Sigmoid colon (tissue), 7 donors: ENCODE measurements around the gene E2F2. TPM values are rescaled to one million over a fixed set of nuclear protein-coding genes. Genes with fewer than 3 reads are reported as not detected.

ENCODE experiments used
- DNase-seq: peaks from one replicate; pipeline ENCODE4 v3.0.0-alpha.2; 2019
- H3K27ac ChIP-seq, 4 donors: fragments of 200-600 bp; sonication (generic); one replicate each; pipeline ENCODE4 v1.5.1; 2016 to 2019; ENCODE audit warnings: mild to moderate bottlenecking in 1 of 4
- H3K27me3 ChIP-seq, 3 donors: fragments of 200-600 bp; sonication (generic); one replicate each; pipeline ENCODE4 v1.5.1; 2019; ENCODE audit warnings: mild to moderate bottlenecking in 1 of 3
- H3K36me3 ChIP-seq, 4 donors: fragments of 200-600 bp; sonication (generic); one replicate each; pipeline ENCODE4 v1.5.1; 2016 to 2019
- H3K4me1 ChIP-seq, 4 donors: fragments of 200-600 bp; sonication (generic); one replicate each; pipeline ENCODE4 v1.5.1; 2017 to 2019
- H3K4me3 ChIP-seq, 4 donors: fragments of 200-600 bp; sonication (generic); one replicate each; pipeline ENCODE4 v1.5.1; 2017 to 2019; ENCODE audit warnings: mild to moderate bottlenecking in 2 of 4, moderate library complexity in 1 of 4
- H3K9me3 ChIP-seq, 4 donors: fragments of 200-600 bp in 3 of 4; sonication (generic) in 3 of 4; one replicate each; pipeline versions ENCODE4 v1.5.1 to v1.6.1; 2013 to 2019
- CTCF ChIP-seq, 4 experiments: fragments of 450-650 bp in 3 of 4; fragments of 200-600 bp in 1 of 4; IDR thresholded peaks; one replicate each; pipeline ENCODE4 v1.5.1; 2016 to 2019; ENCODE audit warnings: antibody characterized with exemption in 4 of 4, mild to moderate bottlenecking in 3 of 4, moderate library complexity in 2 of 4
- EP300 ChIP-seq, 4 donors: sonication (generic); formaldehyde crosslinking; IDR thresholded peaks; one replicate each; pipeline ENCODE4 v1.6.1; 2017; ENCODE audit warnings: antibody characterized with exemption in 4 of 4
- POLR2A ChIP-seq, 2 donors: fragments of 450-650 bp; IDR thresholded peaks; one replicate each; pipeline ENCODE4 v1.6.1; 2016; ENCODE audit warnings: antibody characterized with exemption in 2 of 2, mild to moderate bottlenecking in 2 of 2, moderate library complexity in 2 of 2
- POLR2AphosphoS5 ChIP-seq, 4 donors: sonication (generic); formaldehyde crosslinking; IDR thresholded peaks; one replicate each; pipeline ENCODE4 v1.6.1; 2017; ENCODE audit warnings: antibody characterized with exemption in 4 of 4
- WGBS, 2 donors: extraction: QIAGEN DNeasy Blood & Tissue Kit; methylation state at CpG; one replicate each; pipeline ENCODE4 v1.1.7; 2013; 5-methylcytosine and 5-hydroxymethylcytosine counted together
- intact Hi-C: fragments of 100-400 bp; cut with DNase I; formaldehyde crosslinking; loops from one replicate; pipeline ENCODE4 v1.15.1; 2023
- polyA plus RNA-seq, 3 donors: library from polyadenylated mRNA; stranded (reverse); fragments of 200-250 nt; gene quantifications; one replicate each; pipeline ENCODE4 v1.2.3, GENCODE V29; 2013
- total RNA-seq, 4 donors: library from RNA; depleted of rRNA; stranded (reverse); fragments of >200 nt; gene quantifications; one replicate each; pipeline ENCODE4 v1.1.0, GENCODE V29; 2016
- donor health status: healthy with polysubstance abuse.
- donor health status: Bipolar disorder and iron deficiency.
- donor health status: healthy.

Gene E2F2
- total and polyA plus RNA-seq, 7 donors = 0.14 to 10.6 (median 2.4) TPM; not detected in 2

GRCh38 chr1:23576338-23577055, 45.5 kb upstream of the E2F2 start:
- Histone ChIP-seq H3K36me3 (no peaks in the 10 kb centered on the region), H3K27me3 (no peaks in the 10 kb centered on the region), H3K4me3 (peak overlapping the region in 1 of 4 donors; percentile 8), H3K4me1 (peaks cover 3 to 36% (median 33%) of the 10 kb centered on the region in 4 donors), H3K9me3 (no peaks in the 10 kb centered on the region), H3K27ac (peak overlapping the region; percentile 78 to 85 (median 84))
- 84% methylated on average over 7 of the region's 7 CpGs for WGBS, 2 donors
- intact Hi-C loops = no loop called here
- TF ChIP-seq POLR2AphosphoS5 (IDR thresholded peaks at IDR 0.05) = no peak
- no peak for TF ChIP-seq CTCF (IDR thresholded peaks at IDR 0.05)
- no peak for TF ChIP-seq POLR2A (IDR thresholded peaks at IDR 0.05)
- no peak for TF ChIP-seq EP300 (IDR thresholded peaks at IDR 0.05)
- no peak for DNase-seq

GRCh38 chr1:23575226-23575810, 44.3 kb upstream of the E2F2 start:
- peaks cover 3 to 36% (median 33%) of the 10 kb centered on the region in 4 donors for H3K4me1 ChIP-seq
- intact Hi-C loops = no loop called here
- H3K36me3 ChIP-seq = no peaks in the 10 kb centered on the region
- no peaks in the 10 kb centered on the region for H3K9me3 ChIP-seq
- no peak overlapping the region for H3K4me3 ChIP-seq
- DNase-seq = no peak
- no peaks in the 10 kb centered on the region for H3K27me3 ChIP-seq
- 78 to 89% methylated on average over 5 of the region's 5 CpGs for WGBS, 2 donors
- peak overlapping the region; percentile 78 to 85 (median 84) for H3K27ac ChIP-seq
- no peak for TF ChIP-seq EP300 (IDR thresholded peaks at IDR 0.05)
- no peak for TF ChIP-seq CTCF (IDR thresholded peaks at IDR 0.05)

- DNase-seq = no peak
- H3K36me3 ChIP-seq = no peaks in the 10 kb centered on the region
- peaks cover 3 to 36% (median 34%) of the 10 kb centered on the region in 4 donors for H3K4me1 ChIP-seq
- H3K4me3 ChIP-seq = no peak overlapping the region
- H3K27ac ChIP-seq = no peak overlapping the region
- intact Hi-C loops = no loop called here
- no peaks in the 10 kb centered on the region for H3K27me3 ChIP-seq
- WGBS, 2 donors = 61 to 89% methylated on average over 2 of the region's 2 CpGs
- H3K9me3 ChIP-seq = no peaks in the 10 kb centered on the region
- TF ChIP-seq POLR2AphosphoS5 (IDR thresholded peaks at IDR 0.05) (no peak), POLR2A (IDR thresholded peaks at IDR 0.05) (no peak), EP300 (IDR thresholded peaks at IDR 0.05) (no peak), CTCF (IDR thresholded peaks at IDR 0.05) (no peak)
These were observed 43.3 kb upstream of the E2F2 start for GRCh38 chr1:23574265-23574754.

GRCh38 chr1:23573574-23574182, 42.6 kb upstream of the E2F2 start:
- no peaks in the 10 kb centered on the region for H3K36me3 ChIP-seq
- intact Hi-C loops = no loop called here

More at GRCh38 chr1:23573574-23574182, 42.6 kb upstream of the E2F2 start:
- DNase-seq = no peak
- H3K27me3 ChIP-seq = no peaks in the 10 kb centered on the region
- H3K4me1 ChIP-seq = peaks cover 3 to 38% (median 36%) of the 10 kb centered on the region in 4 donors
- WGBS, 2 donors = 70 to 80% methylated on average over 4 of the region's 4 CpGs
- no peak for TF ChIP-seq POLR2A (IDR thresholded peaks at IDR 0.05)
- TF ChIP-seq CTCF (IDR thresholded peaks at IDR 0.05) = no peak
- no peak for TF ChIP-seq POLR2AphosphoS5 (IDR thresholded peaks at IDR 0.05)
- TF ChIP-seq EP300 (IDR thresholded peaks at IDR 0.05) = no peak
- no peaks in the 10 kb centered on the region for H3K9me3 ChIP-seq
- H3K27ac ChIP-seq = no peak overlapping the region
- no peak overlapping the region for H3K4me3 ChIP-seq
